Amygdala (tissue), 56 donors: ENCODE data around the gene VTA1.
"Not testable (repeated sequence)": the region's sequence is repeated elsewhere in the genome, so short reads cannot be mapped to it uniquely, and the experiment has no call there.

Experiments used
- DNase-seq, 56 donors: peaks; one replicate each; lab custom pipeline; 2025; lab: John Stamatoyannopoulos, UW

VTA1 gene

GRCh38 chr6:142167071-142167470 is 20.0 kb downstream of the VTA1 start:
- no peak for DNase-seq

- DNase-seq = no peak
Observed at GRCh38 chr6:142167486-142167885, 20.4 kb downstream of the VTA1 start.

- DNase-seq = no peak
Observed at GRCh38 chr6:142171351-142171750, 24.3 kb downstream of the VTA1 start.

GRCh38 chr6:142172758-142173157 is 25.7 kb downstream of the VTA1 start:
- no peak for DNase-seq

GRCh38 chr6:142173980-142174379 is 26.9 kb downstream of the VTA1 start:
- DNase-seq = no peak

- no peak for DNase-seq
Observed at GRCh38 chr6:142174703-142175102, 27.6 kb downstream of the VTA1 start.

GRCh38 chr6:142178129-142178528 is 31.1 kb downstream of the VTA1 start:
- no peak for DNase-seq

GRCh38 chr6:142182004-142182403 is 34.9 kb downstream of the VTA1 start:
- no peak for DNase-seq

GRCh38 chr6:142183351-142183750 is 36.3 kb downstream of the VTA1 start:
- no peak for DNase-seq

GRCh38 chr6:142184307-142184706 is 37.2 kb downstream of the VTA1 start:
- no peak for DNase-seq

GRCh38 chr6:142185641-142186040 is 38.6 kb downstream of the VTA1 start:
- DNase-seq = no peak

GRCh38 chr6:142187209-142187608 is 40.1 kb downstream of the VTA1 start:
- DNase-seq = peak in 1 of 56 donors; percentile 4

GRCh38 chr6:142188341-142188740 is 41.3 kb downstream of the VTA1 start:
- not testable (repeated sequence) for DNase-seq

- no peak for DNase-seq
Observed at GRCh38 chr6:142189057-142189456, 42.0 kb downstream of the VTA1 start.

GRCh38 chr6:142192343-142192742 is 45.3 kb downstream of the VTA1 start:
- DNase-seq = no peak

GRCh38 chr6:142193621-142194020 is 46.6 kb downstream of the VTA1 start:
- DNase-seq = no peak

- no peak for DNase-seq
Observed at GRCh38 chr6:142195862-142196541, 48.9 kb downstream of the VTA1 start.

- no peak for DNase-seq
Observed at GRCh38 chr6:142200846-142201628, 54.0 kb downstream of the VTA1 start.

GRCh38 chr6:142207265-142207877 is 60.3 kb downstream of the VTA1 start:
- DNase-seq = peak in 5 of 56 donors; percentile 1 to 18 (median 5)

- no peak for DNase-seq
Observed at GRCh38 chr6:142210606-142211005, 63.5 kb downstream of the VTA1 start.

- no peak for DNase-seq
Observed at GRCh38 chr6:142213402-142213801, 66.3 kb downstream of the VTA1 start.

- DNase-seq = no peak
Observed at GRCh38 chr6:142218446-142218845, 71.4 kb downstream of the VTA1 start.
